Upper lobe of left lung (tissue), 6 donors: ENCODE measurements around the gene TRAPPC3. TPM values are rescaled to one million over a fixed set of nuclear protein-coding genes. Genes with fewer than 3 reads are reported as not detected.
"Not testable (repeated sequence)": the region's sequence is repeated elsewhere in the genome, so short reads cannot be mapped to it uniquely, and the experiment has no call there.

Experiments used
- ATAC-seq, 2 donors: fragments of 200-7000 bp; cut with Tn5 transposase; one replicate each; pipeline ENCODE4 v1.9.1; 2022; ENCODE audit warnings: mild to moderate bottlenecking in 2 of 2, moderate library complexity in 2 of 2; ENCODE audit not compliant: low FRiP score in 2 of 2
- DNase-seq, 2 donors: peaks; one replicate each; pipeline ENCODE4 v3.0.0-alpha.2; 2019 to 2020
- H3K27ac ChIP-seq, 4 donors: fragments of 200-600 bp; sonication (generic); one replicate each; pipeline ENCODE4 v1.5.1; 2016 to 2019
- H3K27me3 ChIP-seq, 4 donors: fragments of 200-600 bp; sonication (generic); one replicate each; pipeline ENCODE4 v1.5.1; 2017 to 2019
- H3K36me3 ChIP-seq, 4 donors: fragments of 200-600 bp; sonication (generic); one replicate each; pipeline ENCODE4 v1.5.1; 2016 to 2019
- H3K4me1 ChIP-seq, 4 donors: fragments of 200-600 bp; sonication (generic); one replicate each; pipeline ENCODE4 v1.5.1; 2018 to 2019
- H3K4me3 ChIP-seq, 4 donors: fragments of 200-600 bp; sonication (generic); one replicate each; pipeline ENCODE4 v1.5.1; 2017 to 2019; ENCODE audit warnings: mild to moderate bottlenecking in 2 of 4, moderate library complexity in 1 of 4
- H3K9me3 ChIP-seq, 4 donors: fragments of 200-600 bp; sonication (generic); one replicate each; pipeline ENCODE4 v1.5.1; 2018 to 2019
- EP300 ChIP-seq, 4 donors: sonication (generic); formaldehyde crosslinking; IDR thresholded peaks; one replicate each; pipeline ENCODE4 v1.5.1; 2017; ENCODE audit warnings: antibody characterized with exemption in 4 of 4, control low read depth in 2 of 4
- POLR2A ChIP-seq, 4 donors: fragments of 450-650 bp; IDR thresholded peaks; one replicate each; pipeline ENCODE4 v1.5.1; 2016 to 2017; ENCODE audit warnings: antibody characterized with exemption in 4 of 4, mild to moderate bottlenecking in 2 of 4
- POLR2AphosphoS5 ChIP-seq, 2 donors: sonication (generic); formaldehyde crosslinking; IDR thresholded peaks; one replicate each; pipeline ENCODE4 v1.5.1; 2017; ENCODE audit warnings: antibody characterized with exemption in 2 of 2
- WGBS, 2 donors: methylation state at CpG; one replicate each; pipeline ENCODE4 v1.1.5; 2017 to 2018; 5-methylcytosine and 5-hydroxymethylcytosine counted together
- total RNA-seq, 6 donors: library from RNA; depleted of rRNA in 4 of 6; stranded (reverse); fragments of >200 nt in 4 of 6; gene quantifications; one replicate each; pipeline versions ENCODE4 v1.1.0 to v1.2.1, GENCODE V29; 2016 to 2021
- TF ChIP-seq, protein P1 (sequence below), 6 experiments: fragments of 450-650 bp in 4 of 6; fragments of 200-600 bp in 2 of 6; sonication (generic) in 2 of 6; IDR thresholded peaks; one replicate each; pipeline ENCODE4 v1.5.1; 2016 to 2019; ENCODE audit warnings: antibody characterized with exemption in 6 of 6
- donor health status: DM: no; HTN: no; CAD: no; lungs with moderate emphysema.
- donor health status: DM: no; HTN: yes; CAD: no; lungs with severe emphysema.

TRAPPC3 gene
- 100 to 1,000 TPM in 2 of 6 donors, 10 to 100 TPM in 4; 65.8 to 120 (median 75.5) TPM for total RNA-seq

DNA sequence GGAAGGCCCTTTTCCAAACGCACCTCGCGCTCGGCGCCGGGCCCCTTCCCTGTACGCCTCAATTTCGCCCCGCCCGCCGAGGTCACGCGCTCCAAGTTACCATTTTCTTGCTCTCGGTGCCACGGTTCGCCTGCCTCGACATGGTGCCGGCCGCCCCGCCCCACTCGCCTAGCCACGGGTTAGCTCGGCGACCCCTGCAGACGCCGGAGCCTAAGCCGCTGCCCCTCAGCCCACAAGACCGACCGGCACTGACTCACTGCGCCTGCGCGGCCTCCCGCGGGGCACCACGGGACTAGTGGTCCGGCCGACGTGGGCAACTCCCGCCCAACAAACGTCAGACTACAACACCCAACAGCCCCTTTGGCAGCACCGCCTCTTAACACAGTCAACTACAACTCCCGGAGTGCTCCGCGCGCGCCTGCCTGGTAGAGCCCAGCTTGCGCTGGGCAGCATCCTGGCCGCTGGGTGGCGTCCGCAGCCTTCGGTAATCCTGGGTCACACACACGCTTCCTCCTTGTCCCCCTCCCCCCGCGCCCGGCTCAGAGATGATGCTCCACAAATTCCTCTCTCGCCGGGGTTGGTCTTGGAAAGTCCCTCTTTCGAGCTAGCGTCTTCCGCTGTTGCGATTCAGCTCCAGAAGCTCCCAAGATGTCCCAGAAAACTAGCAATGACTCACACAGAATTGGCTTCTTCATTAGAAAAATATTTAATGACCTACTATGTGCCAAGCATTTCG is at the start of gene TRAPPC3:
TSS of gene TRAPPC3 (minus strand) at position 250 of the 736 bp plus-strand sequence. CDS start at position 142, 108 bp downstream.
- H3K27me3 ChIP-seq, result no peaks in the 10 kb centered on the region
- H3K4me3 ChIP-seq, result peak within 1 kb of the TSS; percentile 72 to 80 (median 75)
- H3K27ac ChIP-seq, result peak within 1 kb of the TSS; percentile 94 to 99 (median 98)
- peaks cover 38 to 56% (median 46%) of the 10 kb centered on the region in 4 donors for H3K4me1 ChIP-seq
- ATAC-seq (peak; percentile 95 to 98), DNase-seq (peak; percentile 100)
- H3K36me3 ChIP-seq, result peaks cover 0 to 4% (median 2%) of the 10 kb centered on the region in 4 donors
- WGBS, 2 donors, result 2% methylated on average over 30 to 59 of the region's 62 CpGs
- TF ChIP-seq POLR2A (IDR thresholded peaks at IDR 0.05) (peak in 3 of 4 donors; percentile 76 to 95 (median 89)), POLR2AphosphoS5 (IDR thresholded peaks at IDR 0.05) (peak; percentile 89 to 97), EP300 (IDR thresholded peaks at IDR 0.05) (peak in 2 of 4 donors; percentile 28 to 35)
- TF ChIP-seq, protein P1, sequence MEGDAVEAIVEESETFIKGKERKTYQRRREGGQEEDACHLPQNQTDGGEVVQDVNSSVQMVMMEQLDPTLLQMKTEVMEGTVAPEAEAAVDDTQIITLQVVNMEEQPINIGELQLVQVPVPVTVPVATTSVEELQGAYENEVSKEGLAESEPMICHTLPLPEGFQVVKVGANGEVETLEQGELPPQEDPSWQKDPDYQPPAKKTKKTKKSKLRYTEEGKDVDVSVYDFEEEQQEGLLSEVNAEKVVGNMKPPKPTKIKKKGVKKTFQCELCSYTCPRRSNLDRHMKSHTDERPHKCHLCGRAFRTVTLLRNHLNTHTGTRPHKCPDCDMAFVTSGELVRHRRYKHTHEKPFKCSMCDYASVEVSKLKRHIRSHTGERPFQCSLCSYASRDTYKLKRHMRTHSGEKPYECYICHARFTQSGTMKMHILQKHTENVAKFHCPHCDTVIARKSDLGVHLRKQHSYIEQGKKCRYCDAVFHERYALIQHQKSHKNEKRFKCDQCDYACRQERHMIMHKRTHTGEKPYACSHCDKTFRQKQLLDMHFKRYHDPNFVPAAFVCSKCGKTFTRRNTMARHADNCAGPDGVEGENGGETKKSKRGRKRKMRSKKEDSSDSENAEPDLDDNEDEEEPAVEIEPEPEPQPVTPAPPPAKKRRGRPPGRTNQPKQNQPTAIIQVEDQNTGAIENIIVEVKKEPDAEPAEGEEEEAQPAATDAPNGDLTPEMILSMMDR (IDR thresholded peaks at IDR 0.05), result peak; percentile 89 to 100 (median 99)
- H3K9me3 ChIP-seq, result no peaks in the 10 kb centered on the region

- 94 to 96% methylated on average over 5 of the region's 5 CpGs for WGBS, 2 donors
- no peak for TF ChIP-seq POLR2AphosphoS5 (IDR thresholded peaks at IDR 0.05)
- no peak for TF ChIP-seq EP300 (IDR thresholded peaks at IDR 0.05)
- DNase-seq (no peak), ATAC-seq (no peak)
- Histone ChIP-seq H3K9me3 (no peaks in the 10 kb centered on the region), H3K4me1 (peaks cover 2 to 15% (median 10%) of the 10 kb centered on the region in 4 donors), H3K27ac (no peak overlapping the region), H3K36me3 (no peaks in the 10 kb centered on the region), H3K4me3 (no peak overlapping the region), H3K27me3 (no peaks in the 10 kb centered on the region)
Measured at GRCh38 chr1:36198641-36199040, 49.4 kb upstream of the TRAPPC3 start.

- ATAC-seq, H3K4me3 ChIP-seq, DNase-seq, H3K27ac ChIP-seq, H3K36me3 ChIP-seq, H3K4me1 ChIP-seq, H3K27me3 ChIP-seq, H3K9me3 ChIP-seq: not testable (repeated sequence)
- 88 to 97% methylated on average over 10 to 11 of the region's 12 CpGs for WGBS, 2 donors
Measured at GRCh38 chr1:36196805-36197204, 47.5 kb upstream of the TRAPPC3 start.

GRCh38 chr1:36187800-36188593 is 38.7 kb upstream of the TRAPPC3 start:
- ATAC-seq (peak; percentile 95 to 96), DNase-seq (peak in 1 of 2 donors; percentile 92)
- Histone ChIP-seq H3K36me3 (no peaks in the 10 kb centered on the region), H3K9me3 (no peaks in the 10 kb centered on the region), H3K27me3 (no peaks in the 10 kb centered on the region), H3K4me3 (no peak overlapping the region), H3K4me1 (peaks cover 6 to 18% (median 11%) of the 10 kb centered on the region in 4 donors), H3K27ac (peak overlapping the region; percentile 61 to 87 (median 80))
- TF ChIP-seq POLR2AphosphoS5 (IDR thresholded peaks at IDR 0.05), result peak; percentile 42 to 54
- TF ChIP-seq, protein P1 (IDR thresholded peaks at IDR 0.05), result peak; percentile 82 to 98 (median 94)
- TF ChIP-seq EP300 (IDR thresholded peaks at IDR 0.05), result no peak
- 1 to 6% methylated on average over 7 to 9 of the region's 9 CpGs for WGBS, 2 donors

GRCh38 chr1:36183309-36183856 is 34.1 kb upstream of the TRAPPC3 start:
- Histone ChIP-seq H3K9me3 (no peaks in the 10 kb centered on the region), H3K27me3 (no peaks in the 10 kb centered on the region), H3K27ac (peak overlapping the region; percentile 13 to 60 (median 29)), H3K36me3 (peaks cover 23 to 37% (median 32%) of the 10 kb centered on the region in 4 donors), H3K4me1 (peaks cover 6 to 23% (median 13%) of the 10 kb centered on the region in 4 donors), H3K4me3 (no peak overlapping the region)
- ATAC-seq (peak in 1 of 2 donors; percentile 78), DNase-seq (peak in 1 of 2 donors; percentile 78)
- TF ChIP-seq EP300 (IDR thresholded peaks at IDR 0.05), result peak in 1 of 4 donors; percentile 8
- TF ChIP-seq, protein P1 (IDR thresholded peaks at IDR 0.05), result no peak
- TF ChIP-seq POLR2AphosphoS5 (IDR thresholded peaks at IDR 0.05), result no peak
- 56 to 62% methylated on average over 2 of the region's 2 CpGs for WGBS, 2 donors
